ENCODE data around the gene ALOX5.
"Not testable (repeated sequence)": the region's sequence is repeated elsewhere in the genome, so short reads cannot be mapped to it uniquely, and the experiment has no call there.

The ALOX5 gene

GRCh38 chr10:45471531-45472310, 97.7 kb downstream of the ALOX5 start:
- DNase-seq: no peak

GRCh38 chr10:45473126-45473525, 99.1 kb downstream of the ALOX5 start:
- DNase-seq: no peak

- DNase-seq: no peak
Observed at GRCh38 chr10:45476559-45476958, 102.5 kb downstream of the ALOX5 start.

- no peak for DNase-seq
Observed at GRCh38 chr10:45480294-45480693, 106.3 kb downstream of the ALOX5 start.

- DNase-seq: not testable (repeated sequence)
Observed at GRCh38 chr10:45481100-45481499, 107.1 kb downstream of the ALOX5 start.

- no peak for DNase-seq
Observed at GRCh38 chr10:45483002-45483401, 109.0 kb downstream of the ALOX5 start.

GRCh38 chr10:45487735-45488134, 113.7 kb downstream of the ALOX5 start:
- no peak for DNase-seq

- DNase-seq: no peak
Observed at GRCh38 chr10:45488365-45488764, 114.3 kb downstream of the ALOX5 start.

- no peak for DNase-seq
Observed at GRCh38 chr10:45490277-45490676, 116.3 kb downstream of the ALOX5 start.

GRCh38 chr10:45491061-45491460, 117.0 kb downstream of the ALOX5 start:
- DNase-seq: no peak

Data from OCI-M1 (cell line).